Mesothelial cell of epicardium (in vitro differentiated cells): ENCODE measurements around the gene CD47. TPM values are rescaled to one million over a fixed set of nuclear protein-coding genes. Genes with fewer than 3 reads are reported as not detected.

ENCODE experiments used
- DNase-seq, 2 experiments: peaks; one replicate each; pipeline ENCODE4 v3.0.0; 2021; ENCODE audit warnings: low spot score in 2 of 2; ENCODE audit not compliant: unreplicated experiment in 2 of 2
- H3K27ac Mint-ChIP-seq: 2 replicates; pipeline ENCODE4 v1.8.0; 2021; ENCODE audit warnings: mixed read lengths
- H3K27me3 Mint-ChIP-seq: 2 replicates; pipeline ENCODE4 v1.8.0; 2021; ENCODE audit warnings: low read depth, mixed read lengths
- H3K36me3 Mint-ChIP-seq: 2 replicates; pipeline ENCODE4 v1.8.0; 2021; ENCODE audit warnings: mixed read lengths
- H3K4me1 Mint-ChIP-seq: 2 replicates; pipeline ENCODE4 v1.8.0; 2021; ENCODE audit warnings: mixed read lengths
- H3K4me3 Mint-ChIP-seq: 2 replicates; pipeline ENCODE4 v1.8.0; 2021; ENCODE audit warnings: mild to moderate bottlenecking, moderate library complexity, mixed read lengths
- H3K9me3 Mint-ChIP-seq: 2 replicates; pipeline ENCODE4 v1.8.0; 2021; ENCODE audit warnings: mixed read lengths
- CTCF ChIP-seq: fragments of 200-600 bp; sonication (generic); IDR thresholded peaks from one replicate; pipeline ENCODE4 v1.5.0; 2021; ENCODE audit warnings: antibody characterized with exemption; ENCODE audit not compliant: unreplicated experiment
- total RNA-seq: library from RNA; stranded (reverse); gene quantifications from 3 replicates; pipeline ENCODE4 v1.2.1, GENCODE V29; 2021

The CD47 gene
- total RNA-seq, 1 donor from 2014 or later, result 174 TPM

DNA sequence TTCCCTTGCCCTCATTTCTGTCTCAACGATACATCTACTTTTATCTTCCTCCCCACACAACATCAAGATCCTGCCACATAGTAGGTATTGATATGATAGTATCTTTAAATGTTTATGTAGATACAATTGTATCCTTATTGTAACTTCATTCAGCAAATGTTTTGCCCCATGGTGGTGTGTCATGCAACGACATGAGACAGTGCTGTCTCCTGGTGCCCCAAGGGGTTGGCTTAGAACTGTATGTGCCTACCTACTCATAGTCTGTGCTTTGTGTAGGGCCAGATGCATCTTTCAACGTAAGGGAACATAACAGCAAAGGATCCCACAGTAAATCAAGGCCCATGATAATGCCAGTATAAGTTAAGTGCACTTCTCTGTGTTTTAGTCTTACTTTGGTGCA, 2.8 kb upstream of the CD47 start:
- Mint-ChIP-seq H3K4me3 (no peak overlapping the region), H3K9me3 (peaks cover 4% of the 10 kb centered on the region), H3K27ac (no peak overlapping the region), H3K36me3 (no peaks in the 10 kb centered on the region), H3K4me1 (peaks cover 33% of the 10 kb centered on the region), H3K27me3 (peaks cover 14% of the 10 kb centered on the region)
- no peak for TF ChIP-seq CTCF
- DNase-seq, result no peak

DNA sequence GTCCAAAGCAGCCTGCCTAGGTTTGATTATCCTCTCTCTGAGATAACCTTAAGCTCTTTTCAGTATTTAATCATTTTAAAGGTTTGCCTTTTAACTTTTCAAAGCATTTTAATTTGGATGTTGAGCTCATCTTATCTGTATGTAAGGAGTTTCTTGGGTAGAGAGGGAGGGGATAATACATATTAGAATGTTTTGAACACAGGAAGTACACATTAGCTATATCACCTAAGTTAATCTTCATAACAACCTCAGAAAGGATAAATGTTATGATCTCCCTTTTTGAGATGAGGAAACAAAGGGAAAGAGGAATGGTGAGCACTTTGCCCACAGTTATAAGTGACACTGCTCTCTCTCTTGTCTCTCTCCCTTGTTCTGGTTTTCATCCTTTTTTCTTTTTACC, 2.2 kb upstream of the CD47 start:
- no peak for DNase-seq
- Mint-ChIP-seq H3K27ac (no peak overlapping the region), H3K9me3 (peaks cover 4% of the 10 kb centered on the region), H3K4me3 (peak overlapping the region; percentile 79), H3K36me3 (no peaks in the 10 kb centered on the region), H3K27me3 (peaks cover 14% of the 10 kb centered on the region), H3K4me1 (peaks cover 36% of the 10 kb centered on the region)
- no peak for TF ChIP-seq CTCF

GRCh38 chr3:108092501-108092900, 1.7 kb upstream of the CD47 start:
- Mint-ChIP-seq H3K4me3 (peak overlapping the region; percentile 79), H3K9me3 (peaks cover 4% of the 10 kb centered on the region)

GRCh38 chr3:108091498-108092250, 843 bp upstream of the CD47 start:
- Mint-ChIP-seq H3K36me3 (no peaks in the 10 kb centered on the region), H3K4me1 (peaks cover 40% of the 10 kb centered on the region), H3K27me3 (peaks cover 14% of the 10 kb centered on the region), H3K4me3 (peak overlapping the region; percentile 79), H3K27ac (peak overlapping the region; percentile 93), H3K9me3 (peaks cover 4% of the 10 kb centered on the region)
- TF ChIP-seq CTCF, result no peak
- no peak for DNase-seq

More at GRCh38 chr3:108092501-108092900, 1.7 kb upstream of the CD47 start:
- Mint-ChIP-seq H3K27ac (peak overlapping the region; percentile 30), H3K4me1 (peaks cover 40% of the 10 kb centered on the region), H3K27me3 (peaks cover 14% of the 10 kb centered on the region), H3K36me3 (no peaks in the 10 kb centered on the region)
- TF ChIP-seq CTCF, result no peak
- no peak for DNase-seq

DNA sequence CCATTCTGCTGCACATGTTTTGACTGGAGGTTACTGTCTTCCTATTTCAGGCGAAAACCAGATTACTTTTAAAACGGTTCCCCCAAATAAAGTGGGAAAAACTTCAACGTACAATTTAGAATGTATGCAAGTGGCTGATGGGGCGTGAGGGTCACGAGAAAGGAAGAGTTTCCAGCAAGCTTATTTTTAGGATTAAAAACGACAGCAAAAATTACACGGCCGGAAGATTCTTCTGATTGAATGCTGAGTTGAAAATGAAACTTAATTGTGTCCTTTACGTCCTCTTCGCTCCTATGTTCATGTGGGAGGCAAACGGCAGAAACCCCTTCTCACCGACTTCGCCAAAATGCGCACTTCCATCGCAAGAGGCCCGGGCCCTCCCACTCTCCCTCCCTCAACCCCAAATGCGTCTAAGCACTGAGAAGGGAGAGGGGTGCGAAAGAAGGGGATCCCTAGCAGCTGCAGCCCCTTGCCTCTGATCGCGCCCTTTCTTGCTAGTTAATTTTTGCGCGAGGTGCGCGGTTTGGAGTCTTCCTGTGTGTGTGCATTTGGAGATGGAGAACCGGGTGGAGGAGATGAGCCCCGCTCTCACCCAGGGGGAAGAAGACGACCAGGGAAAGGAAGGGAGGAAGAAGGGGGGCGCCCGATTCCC, 656 bp downstream of the CD47 start:
- H3K27ac Mint-ChIP-seq, result peak overlapping the region; percentile 78
- H3K4me1 Mint-ChIP-seq, result peaks cover 35% of the 10 kb centered on the region
- peak overlapping the region; percentile 91 for H3K4me3 Mint-ChIP-seq

More for the DNA sequence above, 656 bp downstream of the CD47 start:
- Mint-ChIP-seq H3K9me3 (peaks cover 4% of the 10 kb centered on the region), H3K27me3 (peaks cover 14% of the 10 kb centered on the region), H3K36me3 (no peaks in the 10 kb centered on the region)
- TF ChIP-seq CTCF, result no peak
- DNase-seq, result no peak
